Thoracic aorta (tissue), 2 donors: ENCODE results near the gene BLVRB. TPM values are rescaled to one million over a fixed set of nuclear protein-coding genes. Genes with fewer than 3 reads are reported as not detected.
"Not testable (repeated sequence)": the region's sequence is repeated elsewhere in the genome, so short reads cannot be mapped to it uniquely, and the experiment has no call there.

ENCODE experiments used
- ATAC-seq: fragments of 150-250 bp; one replicate; pipeline ENCODE4 v1.8.0; 2017; ENCODE audit warnings: low read depth; ENCODE audit not compliant: insufficient number of reproducible peaks, low FRiP score
- DNase-seq: peaks from one replicate; pipeline ENCODE4 v3.0.0-alpha.2; 2020; ENCODE audit warnings: low spot score
- H3K27ac ChIP-seq, 2 donors: fragments of 200-600 bp; sonication (generic); 1 replicate in 1 of 2; 2 replicates in 1 of 2; pipeline ENCODE4 v1.5.1; 2016; ENCODE audit warnings: mild to moderate bottlenecking in 2 of 2, moderate library complexity in 2 of 2
- H3K27me3 ChIP-seq: fragments of 200-600 bp; sonication (generic); replicated peaks from 2 replicates; pipeline ENCODE4 v1.6.0; 2016; ENCODE audit warnings: mild to moderate bottlenecking; ENCODE audit not compliant: insufficient read depth
- H3K36me3 ChIP-seq: fragments of 200-600 bp; sonication (generic); one replicate; pipeline ENCODE4 v1.5.1; 2016
- H3K4me1 ChIP-seq, 2 donors: fragments of 200-600 bp; sonication (generic); 1 replicate in 1 of 2; 2 replicates in 1 of 2; pipeline versions ENCODE4 v1.5.1 to v1.6.0; 2016; ENCODE audit warnings: low read depth in 2 of 2, mild to moderate bottlenecking in 1 of 2; ENCODE audit not compliant: control insufficient read depth in 1 of 2
- H3K4me3 ChIP-seq: fragments of 200-600 bp; sonication (generic); 2 replicates; pipeline ENCODE4 v1.5.1; 2016; ENCODE audit warnings: mild to moderate bottlenecking
- H3K9me3 ChIP-seq: fragments of 200-600 bp; sonication (generic); 2 replicates; pipeline ENCODE4 v1.5.1; 2016
- CTCF ChIP-seq: fragments of 200-600 bp; sonication (generic); IDR thresholded peaks from one replicate; pipeline ENCODE4 v1.5.1; 2019; ENCODE audit warnings: antibody characterized with exemption
- total RNA-seq, 2 donors: library from RNA; depleted of rRNA; stranded (reverse); fragments of >200 nt; gene quantifications; one replicate each; pipeline versions ENCODE4 v1.1.0 to v1.2.3, GENCODE V29; 2016

Gene BLVRB
- total RNA-seq, 2 donors from 2014 or later = 97.4 to 229 TPM

DNA sequence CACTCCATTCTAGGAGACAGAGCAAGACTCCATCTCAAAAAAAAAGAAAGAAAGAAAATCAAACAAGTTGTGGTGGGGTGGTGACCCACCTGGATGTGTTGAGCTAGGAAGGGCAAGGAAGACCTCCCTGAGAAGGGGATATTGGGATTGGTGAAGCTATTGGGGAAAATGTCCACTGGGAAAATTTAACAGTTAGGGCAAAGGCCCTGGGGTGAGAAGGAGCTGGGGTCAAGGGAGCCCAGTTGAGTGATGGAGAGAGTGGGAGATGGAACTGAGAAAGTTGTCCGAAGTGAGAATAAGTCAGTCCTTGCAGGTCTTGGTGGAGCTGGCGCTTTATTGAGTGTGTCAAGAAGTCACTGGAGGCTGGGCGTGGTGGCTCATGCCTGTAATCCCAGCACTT lies 27.3 kb downstream of the BLVRB start:
- Histone ChIP-seq H3K27ac (no peak overlapping the region), H3K36me3 (peaks cover 18% of the 10 kb centered on the region), H3K4me1 (peaks cover 20% of the 10 kb centered on the region in 2 donors), H3K27me3 (no peaks in the 10 kb centered on the region), H3K4me3 (no peak overlapping the region), H3K9me3 (no peaks in the 10 kb centered on the region)
- TF ChIP-seq CTCF = no peak
- ATAC-seq = no peak
- no peak for DNase-seq

GRCh38 chr19:40433391-40434216 lies 31.9 kb downstream of the BLVRB start:
- H3K4me1 ChIP-seq = peaks cover 15 to 17% of the 10 kb centered on the region in 2 donors
- DNase-seq = peak; percentile 52

GRCh38 chr19:40432760-40433159 lies 32.8 kb downstream of the BLVRB start:
- H3K27me3 ChIP-seq, ATAC-seq, H3K36me3 ChIP-seq, DNase-seq, H3K9me3 ChIP-seq: not testable (repeated sequence)
- Histone ChIP-seq H3K27ac (peak overlapping the region; percentile 92 to 98), H3K4me1 (peaks cover 15 to 17% of the 10 kb centered on the region in 2 donors), H3K4me3 (peak overlapping the region; percentile 77)

More at GRCh38 chr19:40433391-40434216, 31.9 kb downstream of the BLVRB start:
- no peaks in the 10 kb centered on the region for H3K9me3 ChIP-seq
- H3K27me3 ChIP-seq = no peaks in the 10 kb centered on the region
- peak overlapping the region; percentile 77 for H3K4me3 ChIP-seq
- no peak for TF ChIP-seq CTCF
- H3K36me3 ChIP-seq = no peaks in the 10 kb centered on the region
- peak; percentile 91 for ATAC-seq
- peak overlapping the region; percentile 92 to 98 for H3K27ac ChIP-seq

- ATAC-seq (no peak), DNase-seq (no peak)
- Histone ChIP-seq H3K4me3 (no peak overlapping the region), H3K27me3 (no peaks in the 10 kb centered on the region), H3K9me3 (no peaks in the 10 kb centered on the region), H3K4me1 (peaks cover 15 to 17% of the 10 kb centered on the region in 2 donors), H3K27ac (peak overlapping the region in 1 of 2 donors; percentile 98), H3K36me3 (no peaks in the 10 kb centered on the region)
- TF ChIP-seq CTCF = no peak
These were observed 33.8 kb downstream of the BLVRB start for GRCh38 chr19:40431698-40432097.

- not testable (repeated sequence) for H3K4me3 ChIP-seq, H3K36me3 ChIP-seq, H3K9me3 ChIP-seq, DNase-seq, H3K27ac ChIP-seq, ATAC-seq, H3K27me3 ChIP-seq
- peaks cover 15 to 17% of the 10 kb centered on the region in 2 donors for H3K4me1 ChIP-seq
These were observed 35.3 kb downstream of the BLVRB start for GRCh38 chr19:40430242-40430641.

DNA sequence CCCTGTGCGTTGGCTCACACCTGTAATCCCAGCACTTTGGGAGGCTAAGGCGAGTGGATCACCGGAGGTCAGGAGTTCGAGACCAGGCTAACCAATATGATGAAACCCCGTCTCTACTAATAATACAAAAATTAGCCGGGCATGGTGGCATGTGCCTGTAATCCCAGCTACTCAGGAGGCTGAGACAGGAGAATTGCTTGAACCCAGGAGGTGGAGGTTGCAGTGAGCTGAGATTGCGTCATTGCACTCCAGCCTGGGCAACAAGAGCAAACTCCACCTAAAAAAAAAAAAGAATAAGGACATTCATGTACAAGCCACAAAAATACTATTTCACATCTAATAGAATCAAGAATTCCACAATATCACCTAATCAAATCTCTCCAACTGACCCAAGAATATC lies 37.3 kb downstream of the BLVRB start:
- not testable (repeated sequence) for H3K27ac ChIP-seq, H3K9me3 ChIP-seq, H3K4me3 ChIP-seq, DNase-seq, H3K36me3 ChIP-seq, ATAC-seq, H3K27me3 ChIP-seq
- peaks cover 23 to 25% of the 10 kb centered on the region in 2 donors for H3K4me1 ChIP-seq
